ENCODE measurements around the gene RPAP2. TPM values are rescaled to one million over a fixed set of nuclear protein-coding genes. Genes with fewer than 3 reads are reported as not detected.
A peak's percentile ranks its signal among the peaks of the same experiment; 100 is the strongest.
"Not testable (repeated sequence)": the region's sequence is repeated elsewhere in the genome, so short reads cannot be mapped to it uniquely, and the experiment has no call there.

RPAP2 gene
- total RNA-seq (10 to 100 TPM; 38.6 to 40.7 TPM), polyA plus RNA-seq (30.8 TPM)

GRCh38 chr1:92298573-92299476 lies at the start of gene RPAP2, which contains the start of gene GLMN:
Gene RPAP2, plus strand, starts transcription at chr1:92299059. Its CDS starts 15 bp downstream, at chr1:92299074.
Gene GLMN, minus strand, starts transcription at chr1:92298987. Its CDS starts 988 bp downstream, at chr1:92297999.
- Histone ChIP-seq H3K4me3 (ENCODE audit: low read length) (peak within 1 kb of the TSS; percentile 91), H3K36me3 (ENCODE audit: insufficient read depth, low read length) (peaks cover under 1% of the 10 kb centered on the region), H3K27me3 (ENCODE audit: insufficient read depth, low read length, poor library complexity, severe bottlenecking) (no peaks in the 10 kb centered on the region), H3K27ac (ENCODE audit: low read depth, low read length) (peak within 1 kb of the TSS; percentile 89), H3K4me1 (ENCODE audit: insufficient read depth, low read length) (peaks cover 20% of the 10 kb centered on the region), H3K9me3 (ENCODE audit: low read length) (no peaks in the 10 kb centered on the region)
- Mint-ChIP-seq H3K27me3 (no peaks in the 10 kb centered on the region), H3K4me3 (peak within 1 kb of the TSS; percentile 93 to 100 (median 98)), H3K36me3 (peaks cover 0 to 51% (median 12%) of the 10 kb centered on the region in 3 donors), H3K27ac (peak within 1 kb of the TSS; percentile 95 to 99 (median 97)), H3K4me1 (peaks cover 43 to 64% (median 60%) of the 10 kb centered on the region in 3 donors), H3K9me3 (no peaks in the 10 kb centered on the region)
- DNase-seq = peak; percentile 65 to 80 (median 73)
- CTCF ChIA-PET = interaction anchor here (0.9 to 1.3 kb wide), 3 partner anchors 10 to 325 kb away, joined by 3 to 4 read pairs (median 3); no protein-coding TSS in a partner anchor
- POLR2A ChIA-PET = interaction anchor here (0.7 to 1.3 kb wide), 3 partner anchors 19 to 22 kb away, joined by 3 to 4 read pairs (median 3); no protein-coding TSS in a partner anchor

GRCh38 chr1:92254714-92255113 lies 44.1 kb upstream of the RPAP2 start:
- Mint-ChIP-seq H3K36me3 (peaks cover 53 to 80% (median 60%) of the 10 kb centered on the region in 3 donors), H3K4me1 (peaks cover 0 to 16% (median 6%) of the 10 kb centered on the region in 3 donors), H3K9me3 (peaks cover 6 to 19% (median 15%) of the 10 kb centered on the region in 5 donors)
- H3K4me3 Mint-ChIP-seq; H3K9me3 ChIP-seq (ENCODE audit: low read length); DNase-seq; POLR2A ChIA-PET; H3K27me3 Mint-ChIP-seq; H3K4me3 ChIP-seq (ENCODE audit: low read length); H3K4me1 ChIP-seq (ENCODE audit: insufficient read depth, low read length); H3K27ac Mint-ChIP-seq; H3K36me3 ChIP-seq (ENCODE audit: insufficient read depth, low read length); H3K27me3 ChIP-seq (ENCODE audit: insufficient read depth, low read length, poor library complexity, severe bottlenecking); H3K27ac ChIP-seq (ENCODE audit: low read depth, low read length); CTCF ChIA-PET: not testable (repeated sequence)

GRCh38 chr1:92259350-92259749 lies 39.5 kb upstream of the RPAP2 start:
- Mint-ChIP-seq H3K27me3 (peaks cover 0 to 3% of the 10 kb centered on the region in 2 donors), H3K4me3 (no peak overlapping the region), H3K4me1 (peaks cover 0 to 16% (median 6%) of the 10 kb centered on the region in 3 donors), H3K27ac (peak overlapping the region in 1 of 8 donors; percentile 14), H3K36me3 (peaks cover 49 to 90% (median 51%) of the 10 kb centered on the region in 3 donors), H3K9me3 (peaks cover 2 to 12% (median 9%) of the 10 kb centered on the region in 5 donors)
- POLR2A ChIA-PET = no interaction called here
- Histone ChIP-seq H3K27me3 (ENCODE audit: insufficient read depth, low read length, poor library complexity, severe bottlenecking) (no peaks in the 10 kb centered on the region), H3K36me3 (ENCODE audit: insufficient read depth, low read length) (no peaks in the 10 kb centered on the region), H3K27ac (ENCODE audit: low read depth, low read length) (no peak overlapping the region), H3K9me3 (ENCODE audit: low read length) (no peaks in the 10 kb centered on the region), H3K4me3 (ENCODE audit: low read length) (no peak overlapping the region), H3K4me1 (ENCODE audit: insufficient read depth, low read length) (no peaks in the 10 kb centered on the region)
- CTCF ChIA-PET = no interaction called here
- no peak for DNase-seq

- Mint-ChIP-seq H3K36me3 (peaks cover 21 to 80% (median 29%) of the 10 kb centered on the region in 3 donors), H3K27me3 (no peaks in the 10 kb centered on the region), H3K4me1 (peaks cover 0 to 5% (median 0%) of the 10 kb centered on the region in 3 donors), H3K9me3 (no peaks in the 10 kb centered on the region), H3K27ac (no peak overlapping the region), H3K4me3 (no peak overlapping the region)
- Histone ChIP-seq H3K36me3 (ENCODE audit: insufficient read depth, low read length) (no peaks in the 10 kb centered on the region), H3K4me1 (ENCODE audit: insufficient read depth, low read length) (no peaks in the 10 kb centered on the region), H3K27ac (ENCODE audit: low read depth, low read length) (no peak overlapping the region), H3K27me3 (ENCODE audit: insufficient read depth, low read length, poor library complexity, severe bottlenecking) (no peaks in the 10 kb centered on the region), H3K4me3 (ENCODE audit: low read length) (no peak overlapping the region), H3K9me3 (ENCODE audit: low read length) (no peaks in the 10 kb centered on the region)
- CTCF ChIA-PET = interaction anchor here (1.2 kb wide), 1 partner anchor 11 kb away, joined by 3 read pairs; no protein-coding TSS in a partner anchor
- no peak for DNase-seq
- POLR2A ChIA-PET = no interaction called here
Observed at GRCh38 chr1:92262516-92262915, 36.3 kb upstream of the RPAP2 start.

GRCh38 chr1:92273039-92273438 lies 25.8 kb upstream of the RPAP2 start:
- Histone ChIP-seq H3K9me3 (ENCODE audit: low read length) (no peaks in the 10 kb centered on the region), H3K36me3 (ENCODE audit: insufficient read depth, low read length) (peaks cover 24% of the 10 kb centered on the region), H3K27me3 (ENCODE audit: insufficient read depth, low read length, poor library complexity, severe bottlenecking) (no peaks in the 10 kb centered on the region), H3K27ac (ENCODE audit: low read depth, low read length) (no peak overlapping the region), H3K4me1 (ENCODE audit: insufficient read depth, low read length) (no peaks in the 10 kb centered on the region), H3K4me3 (ENCODE audit: low read length) (no peak overlapping the region)
- Mint-ChIP-seq H3K9me3 (no peaks in the 10 kb centered on the region), H3K27me3 (peaks cover 0 to 1% of the 10 kb centered on the region in 2 donors), H3K27ac (no peak overlapping the region), H3K4me1 (peaks cover 0 to 17% (median 8%) of the 10 kb centered on the region in 3 donors), H3K36me3 (peaks cover 4 to 67% (median 33%) of the 10 kb centered on the region in 3 donors), H3K4me3 (no peak overlapping the region)
- no peak for DNase-seq
- ChIA-PET CTCF (interaction anchor here (1.1 kb wide), 1 partner anchor 10 kb away, joined by 3 read pairs; no protein-coding TSS in a partner anchor), POLR2A (no interaction called here)

- CTCF ChIA-PET = no interaction called here
- Mint-ChIP-seq H3K4me3 (no peak overlapping the region), H3K4me1 (peaks cover 0 to 17% (median 7%) of the 10 kb centered on the region in 3 donors), H3K36me3 (peaks cover 7 to 66% (median 40%) of the 10 kb centered on the region in 3 donors), H3K27me3 (peaks cover 0 to 1% of the 10 kb centered on the region in 2 donors), H3K9me3 (no peaks in the 10 kb centered on the region), H3K27ac (peak overlapping the region in 5 of 8 donors; percentile 0 to 72 (median 56))
- H3K9me3 ChIP-seq (ENCODE audit: low read length) = no peaks in the 10 kb centered on the region
- DNase-seq = no peak
- POLR2A ChIA-PET = no interaction called here
- no peak overlapping the region for H3K27ac ChIP-seq (ENCODE audit: low read depth, low read length)
- H3K4me3 ChIP-seq (ENCODE audit: low read length) = no peak overlapping the region
- H3K36me3 ChIP-seq (ENCODE audit: insufficient read depth, low read length) = peaks cover 28% of the 10 kb centered on the region
- no peaks in the 10 kb centered on the region for H3K27me3 ChIP-seq (ENCODE audit: insufficient read depth, low read length, poor library complexity, severe bottlenecking)
- H3K4me1 ChIP-seq (ENCODE audit: insufficient read depth, low read length) = no peaks in the 10 kb centered on the region
Observed at GRCh38 chr1:92274939-92275338, 23.9 kb upstream of the RPAP2 start.

- no peak for DNase-seq
Observed at GRCh38 chr1:92276082-92276481, 22.8 kb upstream of the RPAP2 start.

More at GRCh38 chr1:92276082-92276481, 22.8 kb upstream of the RPAP2 start:
- POLR2A ChIA-PET = no interaction called here
- Histone ChIP-seq H3K9me3 (ENCODE audit: low read length) (no peaks in the 10 kb centered on the region), H3K4me1 (ENCODE audit: insufficient read depth, low read length) (no peaks in the 10 kb centered on the region), H3K27me3 (ENCODE audit: insufficient read depth, low read length, poor library complexity, severe bottlenecking) (no peaks in the 10 kb centered on the region), H3K4me3 (ENCODE audit: low read length) (no peak overlapping the region), H3K27ac (ENCODE audit: low read depth, low read length) (no peak overlapping the region), H3K36me3 (ENCODE audit: insufficient read depth, low read length) (peaks cover 24% of the 10 kb centered on the region)
- Mint-ChIP-seq H3K27me3 (peaks cover 0 to 1% of the 10 kb centered on the region in 2 donors), H3K4me1 (peaks cover 0 to 24% (median 9%) of the 10 kb centered on the region in 3 donors), H3K27ac (no peak overlapping the region), H3K9me3 (no peaks in the 10 kb centered on the region), H3K4me3 (no peak overlapping the region), H3K36me3 (peaks cover 18 to 71% (median 47%) of the 10 kb centered on the region in 3 donors)
- CTCF ChIA-PET = no interaction called here

Measured in CD8-positive, alpha-beta memory T cell (primary cell).